Cardiac fibroblast (primary cell): ENCODE measurements around the gene MGAT3.

ENCODE experiments used
- DNase-seq, 2 donors: peaks; one replicate each; pipeline versions ENCODE4 v3.0.0 to v3.0.0-alpha.2; 2010; ENCODE audit warnings: low read depth in 2 of 2
- H3K4me3 ChIP-seq, 2 donors: replicated peaks in 1 of 2; 1 replicate in 1 of 2; 2 replicates in 1 of 2; pipeline ENCODE4 v1.5.1; 2011; ENCODE audit warnings: low read depth in 2 of 2, low read length in 2 of 2, mild to moderate bottlenecking in 2 of 2, moderate library complexity in 1 of 2
- CTCF ChIP-seq: IDR thresholded peaks from one replicate; pipeline ENCODE4 v1.5.1; 2011; ENCODE audit warnings: low read depth, mild to moderate bottlenecking, low read length, inconsistent platforms

Gene MGAT3

GRCh38 chr22:39532215-39533073, 75.6 kb downstream of the MGAT3 start, which contains the start of gene RPS19BP1:
Gene RPS19BP1, minus strand, starts transcription at chr22:39532748. Its CDS starts 10 bp downstream, at chr22:39532738.
- TF ChIP-seq CTCF = no peak
- peak; percentile 99 to 100 for DNase-seq
- peak within 1 kb of the TSS; percentile 94 to 95 for H3K4me3 ChIP-seq

DNA sequence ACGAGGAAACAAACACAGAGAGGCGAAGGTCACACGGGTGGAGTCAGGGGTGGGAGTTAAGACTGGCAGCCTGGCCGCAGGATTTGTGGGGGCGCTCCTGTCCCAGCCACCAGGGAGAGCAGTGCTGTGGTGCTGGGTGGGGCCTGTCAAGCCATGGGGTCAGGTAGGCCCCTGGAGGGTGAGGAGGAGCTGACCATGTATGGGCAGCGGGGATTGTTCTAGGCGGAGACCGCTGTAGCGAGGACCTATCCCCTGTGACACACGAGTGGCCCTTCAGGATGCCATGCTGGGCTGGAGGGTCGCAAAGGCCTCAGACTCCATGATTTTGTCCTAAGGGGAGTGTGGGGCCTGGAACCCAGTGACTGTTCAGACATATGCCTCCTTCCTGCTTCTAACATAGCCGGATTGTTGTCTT, 77.3 kb downstream of the MGAT3 start:
- no peak overlapping the region for H3K4me3 ChIP-seq
- no peak for TF ChIP-seq CTCF

DNA sequence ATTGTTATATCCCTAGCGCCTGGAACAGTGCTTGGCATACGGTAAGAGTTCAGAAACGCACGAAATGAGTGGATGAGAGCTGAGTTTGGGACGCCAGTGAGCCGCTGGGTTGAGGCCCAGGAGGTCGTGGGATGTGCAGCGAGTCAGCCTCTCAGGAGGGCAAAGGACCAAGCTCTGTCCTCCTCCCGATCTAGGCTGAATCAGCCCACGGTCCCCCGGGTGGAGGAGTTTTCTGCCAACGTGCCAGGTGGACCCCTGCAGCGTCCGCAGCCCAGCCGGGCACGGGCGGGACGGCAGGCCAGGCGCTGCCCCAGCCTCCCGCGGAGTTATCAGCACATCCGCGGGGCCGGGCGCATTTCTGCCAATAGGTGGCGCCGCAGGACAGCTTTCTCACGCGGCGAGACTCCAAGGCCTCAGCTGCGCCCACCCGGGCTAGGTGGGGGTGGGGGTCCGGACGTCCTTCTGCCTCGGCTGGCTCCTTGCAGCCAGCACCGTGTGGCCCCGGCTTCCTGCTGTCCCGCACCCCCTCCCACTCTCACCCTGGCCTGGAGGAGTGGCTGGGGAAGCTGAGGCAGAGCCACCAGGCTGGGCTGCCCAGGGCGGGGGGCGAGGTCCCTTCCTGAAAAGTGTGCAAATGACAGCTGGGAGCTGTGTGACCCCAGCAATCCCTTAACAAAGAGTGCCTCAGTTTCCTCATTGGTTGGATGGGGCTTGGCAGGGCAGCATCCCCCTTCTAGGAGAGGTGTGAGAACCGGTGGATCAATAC, 78.0 kb downstream of the MGAT3 start:
- peak; percentile 73 to 75 for DNase-seq
- no peak overlapping the region for H3K4me3 ChIP-seq
- TF ChIP-seq CTCF = peak; percentile 76

More for the DNA sequence above, 77.3 kb downstream of the MGAT3 start:
- DNase-seq = no peak

DNA sequence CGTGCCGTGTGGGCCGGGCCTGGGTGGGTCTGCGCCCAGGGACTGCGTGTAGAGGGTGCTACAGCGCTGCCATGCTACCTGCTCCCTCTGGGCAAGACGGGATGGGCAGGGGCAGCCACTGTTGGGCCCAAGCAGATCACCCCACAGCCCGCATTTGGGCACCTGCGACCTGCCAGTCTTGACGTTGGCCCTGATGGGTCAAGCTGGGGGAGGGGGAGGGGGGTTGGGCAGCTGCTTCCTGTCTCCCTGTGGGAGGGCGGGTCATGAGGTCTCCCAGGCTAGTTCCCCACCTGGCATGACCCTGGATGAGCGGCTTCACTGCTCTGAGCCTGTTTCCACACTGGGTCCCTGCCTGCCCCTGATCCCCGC, 78.5 kb downstream of the MGAT3 start:
- TF ChIP-seq CTCF = no peak
- DNase-seq = no peak
- no peak overlapping the region for H3K4me3 ChIP-seq

DNA sequence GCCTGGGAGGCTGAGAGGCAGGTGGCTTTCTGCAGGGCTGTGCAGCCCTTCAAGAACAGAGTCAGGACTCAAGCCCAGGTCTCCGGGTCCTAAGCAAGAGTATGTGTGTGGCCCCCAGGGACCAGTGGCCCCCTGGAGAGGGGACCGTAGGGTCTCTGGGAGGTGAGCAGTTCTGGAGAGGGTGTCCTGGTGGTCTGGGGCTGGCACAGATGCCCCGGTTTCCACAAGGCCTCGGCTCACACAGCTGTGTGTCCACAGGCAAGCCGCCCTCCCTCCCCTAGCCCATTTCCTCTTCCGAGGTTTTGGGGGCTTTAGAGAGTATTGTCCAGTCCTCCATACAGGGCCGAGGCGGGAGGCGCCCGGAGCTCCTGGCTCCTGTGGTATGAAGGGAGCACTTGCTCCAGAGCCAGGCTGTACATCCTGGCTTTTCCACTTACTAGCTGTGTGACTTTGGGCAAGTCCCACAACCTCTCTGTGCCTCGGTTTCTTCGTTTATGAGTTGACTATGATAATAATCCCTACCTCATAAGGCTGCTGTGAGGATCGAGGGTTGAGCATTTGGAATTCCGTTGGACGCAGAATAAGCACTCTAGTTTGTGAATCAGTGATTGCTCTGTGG, 79.1 kb downstream of the MGAT3 start:
- TF ChIP-seq CTCF = no peak
- H3K4me3 ChIP-seq = no peak overlapping the region
- no peak for DNase-seq

GRCh38 chr22:39536711-39537110, 79.9 kb downstream of the MGAT3 start:
- TF ChIP-seq CTCF = no peak
- no peak overlapping the region for H3K4me3 ChIP-seq
- DNase-seq = no peak
